PC-3 (cell line): ENCODE data around the gene FAM83G. TPM values are rescaled to one million over a fixed set of nuclear protein-coding genes. Genes with fewer than 3 reads are reported as not detected.

Experiments used
- ATAC-seq: fragments of 200-7000 bp; cut with Tn5 transposase; 2 replicates; pipeline ENCODE4 v1.9.1; 2020; ENCODE audit warnings: mild to moderate bottlenecking, moderate library complexity
- BruUV-seq: library from RNA; stranded (reverse); fragments of 400-500 nt; replicated peaks from 2 replicates; lab custom pipeline; 2021; lab: Mats Ljungman, UMichigan
- CTCF ChIA-PET: fragments of 300-600 bp; sonication (Branson Sonifier 250); formaldehyde crosslinking; loops from one replicate; lab custom pipeline; 2022; ENCODE audit warnings: antibody characterized with exemption; lab: Charles Lee
- POLR2A ChIA-PET: fragments of 300-600 bp; sonication (Branson Sonifier 250); formaldehyde crosslinking; loops from one replicate; lab custom pipeline; 2022; ENCODE audit warnings: antibody characterized with exemption; ENCODE audit not compliant: unreplicated experiment; lab: Charles Lee
- DNase-seq: peaks from one replicate; pipeline ENCODE4 v3.0.0-alpha.2; 2015
- H2AFZ ChIP-seq: fragments of 300-600 bp; sonication (generic); 2 replicates; pipeline ENCODE4 v1.6.0; 2016; ENCODE audit warnings: antibody characterized with exemption, low read length
- H3F3A ChIP-seq: fragments of 300-600 bp; sonication (generic); one replicate; pipeline ENCODE4 v1.6.0; 2017; ENCODE audit warnings: antibody characterized with exemption, low read length, control low read depth, mild to moderate bottlenecking; ENCODE audit not compliant: unreplicated experiment
- H3K27ac ChIP-seq: fragments of 300-600 bp; sonication (generic); 2 replicates; pipeline ENCODE4 v1.5.1; 2016; ENCODE audit warnings: mild to moderate bottlenecking, low read length
- H3K27me3 ChIP-seq: fragments of 300-600 bp; sonication (generic); 2 replicates; pipeline ENCODE4 v1.6.1; 2016; ENCODE audit warnings: low read length, mixed read lengths
- H3K36me3 ChIP-seq: fragments of 300-600 bp; sonication (generic); 2 replicates; pipeline ENCODE4 v1.6.1; 2016; ENCODE audit warnings: low read depth, mixed run types, low read length, mixed read lengths
- H3K4me1 ChIP-seq: fragments of 300-600 bp; sonication (generic); 2 replicates; pipeline ENCODE4 v1.5.1; 2016; ENCODE audit warnings: low read length; ENCODE audit not compliant: insufficient read depth
- H3K4me2 ChIP-seq: fragments of 300-600 bp; sonication (generic); 2 replicates; pipeline ENCODE4 v1.6.0; 2016; ENCODE audit warnings: low read length
- H3K4me3 ChIP-seq: fragments of 300-600 bp; sonication (generic); 2 replicates; pipeline ENCODE4 v1.5.1; 2016; ENCODE audit warnings: mild to moderate bottlenecking, low read length, mixed read lengths
- H3K79me2 ChIP-seq: fragments of 300-600 bp; sonication (generic); 2 replicates; pipeline ENCODE4 v1.6.1; 2017; ENCODE audit warnings: low read length, mixed read lengths
- H3K9ac ChIP-seq: fragments of 300-600 bp; sonication (generic); 2 replicates; pipeline ENCODE4 v1.6.0; 2016; ENCODE audit warnings: mild to moderate bottlenecking, low read length
- H3K9me2 ChIP-seq: fragments of 300-600 bp; sonication (generic); replicated peaks from 2 replicates; pipeline ENCODE4 v1.6.1; 2016; ENCODE audit warnings: mixed run types, low read length, mixed read lengths
- H3K9me3 ChIP-seq: fragments of 300-600 bp; sonication (generic); 2 replicates; pipeline ENCODE4 v1.6.1; 2016; ENCODE audit warnings: low read length, mixed read lengths
- H4K20me1 ChIP-seq: fragments of 300-600 bp; sonication (generic); 2 replicates; pipeline ENCODE4 v1.6.1; 2016; ENCODE audit warnings: low read length, mixed read lengths
- EZH2 ChIP-seq: fragments of 300-600 bp; sonication (generic); IDR thresholded peaks from one replicate; pipeline ENCODE4 v1.6.1; 2017; ENCODE audit warnings: antibody characterized with exemption, mild to moderate bottlenecking, low read length; ENCODE audit not compliant: unreplicated experiment
- EZH2phosphoT487 ChIP-seq: fragments of 300-600 bp; sonication (generic); IDR thresholded peaks from 2 replicates; pipeline ENCODE4 v1.6.1; 2018; ENCODE audit warnings: mild to moderate bottlenecking, antibody characterized with exemption, low read length, borderline replicate concordance
- intact Hi-C: fragments of 100-400 bp; cut with micrococcal nuclease; formaldehyde crosslinking; loops from 2 replicates; pipeline ENCODE4 v1.9.0; 2023
- total RNA-seq: library from RNA; depleted of rRNA; stranded (reverse); fragments of >200 nt; gene quantifications from 2 replicates; pipeline ENCODE4 v1.2.3, GENCODE V29; 2014
- TF ChIP-seq, protein P1 (sequence below): fragments of 300-600 bp; sonication (generic); conservative IDR thresholded peaks from 2 replicates; pipeline ENCODE4 v1.5.1; 2017; ENCODE audit warnings: antibody characterized with exemption, low read depth, mild to moderate bottlenecking, low read length

The FAM83G gene
- total RNA-seq, 1 experiment from 2014 or later = 0.26 TPM

DNA sequence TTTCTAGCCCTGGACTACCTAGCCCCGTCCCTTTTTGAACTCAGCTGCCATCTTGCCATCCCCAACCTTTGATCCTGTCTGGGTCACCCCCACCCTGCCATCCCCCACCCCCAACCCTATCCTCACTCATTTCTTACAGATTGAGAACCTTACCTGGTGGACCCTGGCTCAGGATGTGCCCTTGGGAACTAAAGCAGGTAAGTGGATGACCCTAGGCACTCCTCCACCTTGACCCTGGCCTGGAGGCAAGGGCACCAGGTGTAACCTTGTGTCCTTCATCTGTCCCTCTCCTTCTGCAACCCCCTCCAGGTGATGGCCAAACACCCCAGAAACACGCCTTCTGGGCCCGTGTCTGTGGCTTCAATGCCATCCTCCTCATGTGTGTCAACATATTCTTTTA is 15.5 kb upstream of the FAM83G start:
- intact Hi-C loops = no loop called here
- Histone ChIP-seq H3K4me3 (no peak overlapping the region), H3K9ac (no peak overlapping the region), H4K20me1 (no peaks in the 10 kb centered on the region), H3K27ac (no peak overlapping the region), H2AFZ (no peak overlapping the region), H3K4me1 (peaks cover 3% of the 10 kb centered on the region; the same call in 1 of the 2 replicates), H3K9me3 (no peaks in the 10 kb centered on the region), H3K27me3 (no peaks in the 10 kb centered on the region), H3K4me2 (no peak overlapping the region), H3K9me2 (no peaks in the 10 kb centered on the region), H3K36me3 (no peaks in the 10 kb centered on the region), H3F3A (no peaks in the 10 kb centered on the region), H3K79me2 (no peaks in the 10 kb centered on the region)
- DNase-seq (no peak), ATAC-seq (no peak)
- ChIA-PET CTCF (no interaction called here), POLR2A (no interaction called here)
- no TSS peak for BruUV-seq
- TF ChIP-seq, protein P1, sequence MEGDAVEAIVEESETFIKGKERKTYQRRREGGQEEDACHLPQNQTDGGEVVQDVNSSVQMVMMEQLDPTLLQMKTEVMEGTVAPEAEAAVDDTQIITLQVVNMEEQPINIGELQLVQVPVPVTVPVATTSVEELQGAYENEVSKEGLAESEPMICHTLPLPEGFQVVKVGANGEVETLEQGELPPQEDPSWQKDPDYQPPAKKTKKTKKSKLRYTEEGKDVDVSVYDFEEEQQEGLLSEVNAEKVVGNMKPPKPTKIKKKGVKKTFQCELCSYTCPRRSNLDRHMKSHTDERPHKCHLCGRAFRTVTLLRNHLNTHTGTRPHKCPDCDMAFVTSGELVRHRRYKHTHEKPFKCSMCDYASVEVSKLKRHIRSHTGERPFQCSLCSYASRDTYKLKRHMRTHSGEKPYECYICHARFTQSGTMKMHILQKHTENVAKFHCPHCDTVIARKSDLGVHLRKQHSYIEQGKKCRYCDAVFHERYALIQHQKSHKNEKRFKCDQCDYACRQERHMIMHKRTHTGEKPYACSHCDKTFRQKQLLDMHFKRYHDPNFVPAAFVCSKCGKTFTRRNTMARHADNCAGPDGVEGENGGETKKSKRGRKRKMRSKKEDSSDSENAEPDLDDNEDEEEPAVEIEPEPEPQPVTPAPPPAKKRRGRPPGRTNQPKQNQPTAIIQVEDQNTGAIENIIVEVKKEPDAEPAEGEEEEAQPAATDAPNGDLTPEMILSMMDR = no peak
- no peak for TF ChIP-seq EZH2phosphoT487
- no peak for TF ChIP-seq EZH2

DNA sequence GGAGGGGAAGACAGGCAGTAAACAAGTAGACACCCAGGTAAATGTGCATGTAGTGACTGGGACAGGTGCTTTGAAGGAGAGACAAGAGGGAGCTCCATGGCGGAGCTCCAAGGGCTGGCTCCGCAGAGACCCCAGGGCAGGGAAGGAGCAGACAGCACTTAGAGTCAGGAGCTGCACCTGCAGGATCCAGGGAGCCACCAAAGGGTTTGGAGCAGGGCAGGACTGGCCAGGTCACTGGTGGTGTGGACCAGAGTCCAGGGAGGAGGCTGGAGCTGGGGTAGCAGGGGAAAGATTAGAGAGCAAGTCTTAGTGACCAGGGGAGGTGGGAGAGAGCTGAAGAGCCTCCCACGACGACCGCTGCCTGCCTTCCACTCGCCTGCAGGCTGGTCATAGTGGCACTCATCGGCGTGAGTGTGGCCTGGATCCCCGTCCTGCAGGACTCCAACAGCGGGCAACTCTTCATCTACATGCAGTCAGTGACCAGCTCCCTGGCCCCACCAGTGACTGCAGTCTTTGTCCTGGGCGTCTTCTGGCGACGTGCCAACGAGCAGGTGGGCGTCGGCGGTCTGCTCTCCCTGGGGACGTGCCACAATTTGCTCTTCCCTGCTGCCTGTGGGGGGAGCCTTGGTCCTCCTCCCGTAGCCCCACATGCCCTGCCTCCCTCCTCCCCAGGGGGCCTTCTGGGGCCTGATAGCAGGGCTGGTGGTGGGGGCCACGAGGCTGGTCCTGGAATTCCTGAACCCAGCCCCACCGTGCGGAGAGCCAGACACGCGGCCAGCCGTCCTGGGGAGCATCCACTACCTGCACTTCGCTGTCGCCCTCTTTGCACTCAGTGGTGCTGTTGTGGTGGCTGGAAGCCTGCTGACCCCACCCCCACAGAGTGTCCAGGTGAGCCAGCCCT is 14.7 kb upstream of the FAM83G start:
- Histone ChIP-seq H4K20me1 (no peaks in the 10 kb centered on the region), H3K9ac (no peak overlapping the region), H3K27me3 (no peaks in the 10 kb centered on the region), H3K9me2 (no peaks in the 10 kb centered on the region), H3K79me2 (no peaks in the 10 kb centered on the region), H3F3A (no peaks in the 10 kb centered on the region), H3K4me1 (no peaks in the 10 kb centered on the region), H3K36me3 (no peaks in the 10 kb centered on the region), H3K4me3 (no peak overlapping the region), H3K27ac (no peak overlapping the region), H3K4me2 (no peak overlapping the region), H2AFZ (no peak overlapping the region), H3K9me3 (no peaks in the 10 kb centered on the region)
- TF ChIP-seq EZH2 (no peak), EZH2phosphoT487 (no peak)
- TF ChIP-seq, protein P1 = no peak
- BruUV-seq = no TSS peak
- POLR2A ChIA-PET = no interaction called here
- ATAC-seq (no peak), DNase-seq (no peak)
- intact Hi-C loops = no loop called here
- CTCF ChIA-PET = no interaction called here

DNA sequence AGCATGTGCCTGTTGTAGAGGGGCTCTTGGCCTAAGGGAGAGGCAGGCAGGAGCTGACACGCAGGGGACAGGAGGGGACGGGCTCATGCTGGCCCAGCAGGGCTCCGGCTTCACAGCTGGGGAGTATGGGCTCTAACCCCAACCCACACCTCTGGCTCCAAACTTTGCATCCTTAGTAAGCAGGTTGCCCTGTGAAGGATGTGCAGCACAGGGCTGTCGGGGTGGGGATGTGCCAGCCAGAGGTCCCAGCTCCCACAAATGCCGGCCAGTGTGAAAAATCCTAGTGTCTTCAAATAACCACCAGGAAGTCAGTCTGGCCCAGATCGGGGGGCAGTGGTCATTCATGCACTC is 14.0 kb upstream of the FAM83G start:
- H3K9me3 ChIP-seq = no peaks in the 10 kb centered on the region
- TF ChIP-seq EZH2 = no peak
- TF ChIP-seq, protein P1 = no peak
- TF ChIP-seq EZH2phosphoT487 = no peak
- DNase-seq (no peak), ATAC-seq (no peak)
- no peak overlapping the region for H3K27ac ChIP-seq
- no TSS peak for BruUV-seq
- H3K9me2 ChIP-seq = no peaks in the 10 kb centered on the region
- H3K4me3 ChIP-seq = no peak overlapping the region
- H2AFZ ChIP-seq = no peak overlapping the region
- H3K79me2 ChIP-seq = no peaks in the 10 kb centered on the region
- POLR2A ChIA-PET = no interaction called here
- H3K36me3 ChIP-seq = no peaks in the 10 kb centered on the region
- no peak overlapping the region for H3K9ac ChIP-seq
- intact Hi-C loops = no loop called here
- CTCF ChIA-PET = no interaction called here
- no peaks in the 10 kb centered on the region for H3K4me1 ChIP-seq
- H4K20me1 ChIP-seq = no peaks in the 10 kb centered on the region
- H3F3A ChIP-seq = no peaks in the 10 kb centered on the region
- no peaks in the 10 kb centered on the region for H3K27me3 ChIP-seq
- no peak overlapping the region for H3K4me2 ChIP-seq
